Gastroesophageal sphincter (tissue), 3 donors: ENCODE results near the gene MOCOS.

Source experiments
- EP300 ChIP-seq: sonication (generic); formaldehyde crosslinking; IDR thresholded peaks from one replicate; pipeline ENCODE4 v1.6.1; 2017; ENCODE audit warnings: antibody characterized with exemption, mild to moderate bottlenecking
- POLR2A ChIP-seq, 2 donors: fragments of 450-650 bp; IDR thresholded peaks; one replicate each; pipeline ENCODE4 v1.6.1; 2017; ENCODE audit warnings: antibody characterized with exemption in 2 of 2, mild to moderate bottlenecking in 2 of 2, moderate library complexity in 1 of 2
- POLR2AphosphoS5 ChIP-seq: sonication (generic); formaldehyde crosslinking; IDR thresholded peaks from one replicate; pipeline ENCODE4 v1.6.1; 2017; ENCODE audit warnings: antibody characterized with exemption
- TF ChIP-seq, protein P1 (sequence below), 4 experiments: fragments of 200-600 bp in 2 of 4; fragments of 450-650 bp in 2 of 4; sonication (generic) in 1 of 4; IDR thresholded peaks; one replicate each; pipeline ENCODE4 v1.5.1; 2017 to 2019; ENCODE audit warnings: antibody characterized with exemption in 4 of 4, mild to moderate bottlenecking in 2 of 4, moderate library complexity in 2 of 4

DNA sequence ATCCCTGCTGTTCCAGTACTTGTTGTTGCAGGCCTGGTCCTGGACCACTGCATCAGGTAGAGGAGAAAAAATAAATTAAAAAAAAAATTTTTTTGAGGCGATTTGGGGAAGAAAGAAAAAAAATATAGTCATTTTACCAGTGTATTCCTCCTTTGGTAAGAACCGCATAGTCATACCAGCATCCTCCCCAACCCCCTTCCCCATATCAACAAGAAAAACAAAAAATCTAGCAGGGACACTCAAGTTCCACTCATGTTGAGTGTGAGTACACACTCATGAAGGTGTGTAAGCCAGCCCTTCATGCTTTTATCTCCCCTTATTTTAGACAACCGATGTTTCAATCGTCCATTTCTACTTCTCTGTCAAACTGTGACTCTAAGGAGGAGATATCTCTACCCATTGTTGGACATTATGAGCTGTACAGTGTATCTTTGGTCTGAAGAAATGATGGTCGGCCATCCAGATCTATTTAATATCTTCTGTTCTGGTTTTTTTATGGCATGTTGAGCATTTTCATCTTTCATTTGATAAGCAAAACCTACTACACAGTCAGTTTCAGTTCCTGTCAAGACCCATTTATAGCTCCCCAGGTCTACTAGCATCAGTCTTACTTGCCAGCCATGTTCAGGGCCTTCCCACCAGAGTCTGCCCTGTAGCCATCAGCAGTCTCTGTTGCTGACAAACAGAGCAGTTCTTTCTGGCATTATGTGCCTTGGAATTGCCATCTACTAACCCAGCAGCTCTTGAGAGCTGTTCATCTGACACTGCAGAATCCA, 37.6 kb upstream of the MOCOS start:
- TF ChIP-seq, protein P1, sequence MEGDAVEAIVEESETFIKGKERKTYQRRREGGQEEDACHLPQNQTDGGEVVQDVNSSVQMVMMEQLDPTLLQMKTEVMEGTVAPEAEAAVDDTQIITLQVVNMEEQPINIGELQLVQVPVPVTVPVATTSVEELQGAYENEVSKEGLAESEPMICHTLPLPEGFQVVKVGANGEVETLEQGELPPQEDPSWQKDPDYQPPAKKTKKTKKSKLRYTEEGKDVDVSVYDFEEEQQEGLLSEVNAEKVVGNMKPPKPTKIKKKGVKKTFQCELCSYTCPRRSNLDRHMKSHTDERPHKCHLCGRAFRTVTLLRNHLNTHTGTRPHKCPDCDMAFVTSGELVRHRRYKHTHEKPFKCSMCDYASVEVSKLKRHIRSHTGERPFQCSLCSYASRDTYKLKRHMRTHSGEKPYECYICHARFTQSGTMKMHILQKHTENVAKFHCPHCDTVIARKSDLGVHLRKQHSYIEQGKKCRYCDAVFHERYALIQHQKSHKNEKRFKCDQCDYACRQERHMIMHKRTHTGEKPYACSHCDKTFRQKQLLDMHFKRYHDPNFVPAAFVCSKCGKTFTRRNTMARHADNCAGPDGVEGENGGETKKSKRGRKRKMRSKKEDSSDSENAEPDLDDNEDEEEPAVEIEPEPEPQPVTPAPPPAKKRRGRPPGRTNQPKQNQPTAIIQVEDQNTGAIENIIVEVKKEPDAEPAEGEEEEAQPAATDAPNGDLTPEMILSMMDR (IDR thresholded peaks at IDR 0.05) = no peak
- no peak for TF ChIP-seq POLR2A (IDR thresholded peaks at IDR 0.05)
- no peak for TF ChIP-seq POLR2AphosphoS5
- TF ChIP-seq EP300 = no peak
